Body of pancreas (tissue), 4 donors: ENCODE results near the gene PSMB2. TPM values are rescaled to one million over a fixed set of nuclear protein-coding genes. Genes with fewer than 3 reads are reported as not detected.

Source experiments
- ATAC-seq: fragments of 150-250 bp; one replicate; pipeline ENCODE4 v1.9.1; 2016
- DNase-seq, 4 donors: peaks; one replicate each; pipeline ENCODE4 v3.0.0-alpha.2; 2019
- H3K27ac ChIP-seq, 4 donors: fragments of 200-600 bp; sonication (generic); 1 replicate in 3 of 4; 2 replicates in 1 of 4; pipeline versions ENCODE4 v1.5.1 to v1.6.1; 2016 to 2019; ENCODE audit warnings: mild to moderate bottlenecking in 1 of 4, mixed read lengths in 1 of 4, moderate library complexity in 1 of 4
- H3K27me3 ChIP-seq, 2 donors: fragments of 200-600 bp; sonication (generic); one replicate each; pipeline ENCODE4 v1.6.0; 2016; ENCODE audit warnings: mild to moderate bottlenecking in 1 of 2
- H3K36me3 ChIP-seq, 2 donors: fragments of 200-600 bp; sonication (generic); replicated peaks in 1 of 2; 2 replicates each; pipeline ENCODE4 v1.5.1; 2016; ENCODE audit warnings: low read depth in 2 of 2; ENCODE audit not compliant: insufficient read depth in 1 of 2
- H3K4me1 ChIP-seq: fragments of 200-600 bp; sonication (generic); one replicate; pipeline ENCODE4 v1.6.0; 2016
- H3K4me3 ChIP-seq, 2 donors: fragments of 200-600 bp; sonication (generic); 1 replicate in 1 of 2; 2 replicates in 1 of 2; pipeline ENCODE4 v1.5.1; 2016 to 2019
- H3K9me3 ChIP-seq, 3 donors: fragments of 200-600 bp; sonication (generic); 1 replicate in 2 of 3; 2 replicates in 1 of 3; pipeline ENCODE4 v1.5.1; 2016
- POLR2A ChIP-seq, 3 donors: fragments of 450-650 bp; IDR thresholded peaks; one replicate each; pipeline ENCODE4 v1.6.1; 2016; ENCODE audit warnings: antibody characterized with exemption in 3 of 3, mild to moderate bottlenecking in 2 of 3
- WGBS, 2 donors: methylation state at CpG; one replicate each; pipeline ENCODE4 v1.1.5; 2017; 5-methylcytosine and 5-hydroxymethylcytosine counted together
- intact Hi-C: fragments of 100-400 bp; cut with DNase I; formaldehyde crosslinking; loops from one replicate; pipeline ENCODE4 v1.15.1; 2023
- total RNA-seq, 2 donors: library from RNA; depleted of rRNA; stranded (reverse); fragments of >200 nt; gene quantifications; one replicate each; pipeline ENCODE4 v1.1.0, GENCODE V29; 2016
- TF ChIP-seq, protein P1 (sequence below), 7 experiments: fragments of 450-650 bp in 4 of 7; fragments of 200-600 bp in 3 of 7; sonication (generic) in 3 of 7; IDR thresholded peaks; one replicate each; pipeline ENCODE4 v1.5.1; 2016 to 2019; ENCODE audit warnings: antibody characterized with exemption in 7 of 7

PSMB2 gene
- total RNA-seq, 2 donors from 2014 or later, result 13.2 to 17.5 TPM

DNA sequence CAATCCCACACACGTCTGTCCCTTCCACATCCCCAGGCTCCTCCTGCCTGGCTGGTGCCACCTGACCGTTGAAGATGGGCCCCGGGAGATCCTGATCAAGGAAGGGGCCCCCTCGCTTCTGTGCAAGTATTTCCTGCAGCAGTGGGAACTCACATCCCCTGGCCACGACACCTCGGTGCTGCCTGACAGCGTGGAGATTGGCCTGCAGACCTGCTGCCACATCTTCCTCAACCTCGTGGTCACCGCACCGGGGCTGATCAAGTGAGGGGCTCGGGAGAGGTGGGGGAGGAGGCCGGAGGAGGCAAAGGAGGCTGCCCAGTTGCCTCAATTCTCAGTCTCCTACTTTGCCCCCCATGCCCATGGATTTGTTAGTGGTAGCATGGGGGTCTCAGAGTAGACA lies 78.2 kb downstream of the PSMB2 start:
- intact Hi-C loops, result no loop called here

DNA sequence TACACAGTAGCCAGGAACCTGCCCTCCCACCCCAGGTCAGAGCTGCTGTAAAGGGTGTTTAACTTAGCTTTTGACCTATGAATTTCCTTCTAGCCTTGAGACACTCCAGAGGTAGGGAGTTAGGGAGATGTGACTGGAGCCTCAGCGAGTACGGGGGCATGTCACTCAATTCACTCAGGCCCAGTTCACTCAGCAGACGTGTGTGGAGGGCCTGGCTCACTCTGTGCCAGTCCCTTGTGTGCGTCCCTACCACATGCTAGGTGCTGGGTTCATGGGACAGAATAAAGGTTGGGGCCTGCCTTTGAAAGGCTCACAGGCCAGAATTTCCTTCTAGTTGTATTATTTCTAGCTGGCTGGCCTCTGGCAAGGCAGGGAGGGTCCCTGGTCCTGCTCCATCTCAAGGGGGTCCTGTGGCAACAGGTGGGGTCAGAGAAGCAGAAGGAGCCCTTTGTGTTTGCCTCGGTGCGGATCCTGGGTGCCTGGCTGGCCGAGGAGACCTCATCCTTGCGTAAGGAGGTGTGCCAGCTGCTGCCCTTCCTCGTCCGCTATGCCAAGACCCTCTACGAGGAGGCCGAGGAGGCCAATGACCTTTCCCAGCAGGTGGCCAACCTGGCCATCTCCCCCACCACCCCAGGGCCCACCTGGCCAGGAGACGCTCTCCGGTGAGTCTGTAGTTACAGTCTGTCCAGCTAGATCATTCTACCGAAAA lies 79.2 kb downstream of the PSMB2 start:
- WGBS, 2 donors, result 92 to 93% methylated on average over 10 to 15 of the region's 15 CpGs
- intact Hi-C loops, result no loop called here

More for the DNA sequence above, 78.2 kb downstream of the PSMB2 start:
- no peak for ATAC-seq
- H3K4me3 ChIP-seq, result no peak overlapping the region
- 70 to 75% methylated on average over 12 of the region's 12 CpGs for WGBS, 2 donors
- no peak for TF ChIP-seq POLR2A (IDR thresholded peaks at IDR 0.05)
- TF ChIP-seq, protein P1, sequence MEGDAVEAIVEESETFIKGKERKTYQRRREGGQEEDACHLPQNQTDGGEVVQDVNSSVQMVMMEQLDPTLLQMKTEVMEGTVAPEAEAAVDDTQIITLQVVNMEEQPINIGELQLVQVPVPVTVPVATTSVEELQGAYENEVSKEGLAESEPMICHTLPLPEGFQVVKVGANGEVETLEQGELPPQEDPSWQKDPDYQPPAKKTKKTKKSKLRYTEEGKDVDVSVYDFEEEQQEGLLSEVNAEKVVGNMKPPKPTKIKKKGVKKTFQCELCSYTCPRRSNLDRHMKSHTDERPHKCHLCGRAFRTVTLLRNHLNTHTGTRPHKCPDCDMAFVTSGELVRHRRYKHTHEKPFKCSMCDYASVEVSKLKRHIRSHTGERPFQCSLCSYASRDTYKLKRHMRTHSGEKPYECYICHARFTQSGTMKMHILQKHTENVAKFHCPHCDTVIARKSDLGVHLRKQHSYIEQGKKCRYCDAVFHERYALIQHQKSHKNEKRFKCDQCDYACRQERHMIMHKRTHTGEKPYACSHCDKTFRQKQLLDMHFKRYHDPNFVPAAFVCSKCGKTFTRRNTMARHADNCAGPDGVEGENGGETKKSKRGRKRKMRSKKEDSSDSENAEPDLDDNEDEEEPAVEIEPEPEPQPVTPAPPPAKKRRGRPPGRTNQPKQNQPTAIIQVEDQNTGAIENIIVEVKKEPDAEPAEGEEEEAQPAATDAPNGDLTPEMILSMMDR (IDR thresholded peaks at IDR 0.05), result no peak
- no peak for DNase-seq
- H3K9me3 ChIP-seq, result no peaks in the 10 kb centered on the region
- H3K36me3 ChIP-seq, result no peaks in the 10 kb centered on the region
- no peak overlapping the region for H3K27ac ChIP-seq
- H3K27me3 ChIP-seq, result no peaks in the 10 kb centered on the region
- peaks cover 29% of the 10 kb centered on the region for H3K4me1 ChIP-seq

DNA sequence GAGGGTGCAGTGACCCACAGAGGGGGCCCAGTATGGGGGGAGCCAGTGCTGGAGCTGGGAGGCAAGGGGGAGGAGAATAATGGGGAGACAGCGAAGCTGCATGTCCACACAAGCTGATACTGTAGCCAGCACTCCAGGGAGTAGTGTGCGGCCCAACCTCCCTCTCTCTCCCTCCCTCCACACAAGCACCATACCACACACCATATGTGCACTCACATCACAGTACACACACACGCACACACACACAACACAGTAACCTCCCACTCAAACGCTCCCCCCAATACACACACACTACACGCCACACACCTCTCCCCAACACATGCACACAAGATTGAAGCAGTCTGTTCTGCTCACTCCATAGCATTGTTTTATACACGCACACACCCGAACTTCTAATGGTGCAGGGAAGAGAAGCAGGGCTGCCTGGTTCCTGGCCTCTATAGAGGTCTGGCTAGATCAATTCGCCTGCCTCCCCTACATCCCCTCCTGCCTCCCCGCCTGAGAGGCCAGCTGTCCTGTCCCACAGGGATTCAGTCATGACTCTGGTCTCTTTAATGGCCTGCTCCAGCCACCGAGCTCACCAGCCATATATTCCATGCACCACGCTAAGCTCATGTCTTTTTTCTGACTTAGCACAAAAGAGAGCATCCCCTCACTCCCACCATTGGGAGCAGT lies 79.9 kb downstream of the PSMB2 start:
- no peak overlapping the region for H3K4me3 ChIP-seq
- DNase-seq, result no peak
- H3K27me3 ChIP-seq, result no peaks in the 10 kb centered on the region
- no peaks in the 10 kb centered on the region for H3K9me3 ChIP-seq
- TF ChIP-seq, protein P1 (IDR thresholded peaks at IDR 0.05), result no peak
- TF ChIP-seq POLR2A (IDR thresholded peaks at IDR 0.05), result no peak
- peaks cover 36% of the 10 kb centered on the region for H3K4me1 ChIP-seq
- no peak overlapping the region for H3K27ac ChIP-seq
- ATAC-seq, result no peak
- H3K36me3 ChIP-seq, result no peaks in the 10 kb centered on the region
- WGBS, 2 donors, result 83 to 87% methylated on average over 11 of the region's 11 CpGs
- intact Hi-C loops, result no loop called here

More for the DNA sequence above, 79.2 kb downstream of the PSMB2 start:
- no peak for ATAC-seq
- Histone ChIP-seq H3K27me3 (no peaks in the 10 kb centered on the region), H3K36me3 (no peaks in the 10 kb centered on the region), H3K9me3 (no peaks in the 10 kb centered on the region), H3K4me3 (no peak overlapping the region), H3K4me1 (peaks cover 34% of the 10 kb centered on the region), H3K27ac (no peak overlapping the region)
- no peak for DNase-seq
- TF ChIP-seq, protein P1 (IDR thresholded peaks at IDR 0.05), result no peak
- TF ChIP-seq POLR2A (IDR thresholded peaks at IDR 0.05), result no peak

DNA sequence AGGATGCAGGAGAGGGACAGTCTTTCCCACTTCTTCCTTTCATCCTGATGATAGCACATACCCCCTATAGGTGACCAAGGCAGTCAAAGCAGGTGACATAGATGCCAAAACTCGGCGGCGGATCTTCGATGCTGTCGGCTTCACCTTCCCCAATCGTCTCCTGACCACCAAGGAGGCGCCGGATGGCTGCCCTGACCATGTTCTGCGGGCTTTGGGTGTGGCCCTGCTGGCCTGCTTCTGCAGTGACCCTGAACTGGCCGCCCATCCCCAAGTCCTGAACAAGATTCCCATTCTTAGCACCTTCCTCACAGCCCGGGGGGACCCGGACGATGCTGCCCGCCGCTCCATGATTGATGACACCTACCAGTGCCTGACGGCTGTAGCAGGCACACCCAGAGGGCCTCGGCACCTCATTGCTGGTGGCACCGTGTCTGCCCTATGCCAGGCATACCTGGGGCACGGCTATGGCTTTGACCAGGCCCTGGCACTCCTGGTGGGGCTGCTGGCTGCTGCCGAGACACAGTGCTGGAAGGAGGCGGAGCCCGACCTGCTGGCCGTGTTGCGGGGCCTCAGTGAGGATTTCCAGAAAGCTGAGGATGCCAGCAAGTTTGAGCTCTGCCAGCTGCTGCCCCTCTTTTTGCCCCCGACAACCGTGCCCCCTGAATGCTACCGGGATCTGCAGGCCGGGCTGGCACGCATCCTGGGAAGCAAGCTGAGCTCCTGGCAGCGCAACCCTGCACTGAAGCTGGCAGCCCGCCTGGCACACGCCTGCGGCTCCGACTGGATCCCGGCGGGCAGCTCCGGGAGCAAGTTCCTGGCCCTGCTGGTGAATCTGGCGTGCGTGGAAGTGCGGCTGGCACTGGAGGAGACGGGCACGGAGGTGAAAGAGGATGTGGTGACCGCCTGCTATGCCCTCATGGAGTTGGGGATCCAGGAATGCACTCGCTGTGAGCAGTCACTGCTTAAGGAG lies 80.8 kb downstream of the PSMB2 start:
- DNase-seq, result peak; percentile 77 to 91 (median 84)
- TF ChIP-seq POLR2A (IDR thresholded peaks at IDR 0.05), result no peak
- TF ChIP-seq, protein P1 (IDR thresholded peaks at IDR 0.05), result no peak
- H3K4me3 ChIP-seq, result no peak overlapping the region
- H3K36me3 ChIP-seq, result no peaks in the 10 kb centered on the region
- intact Hi-C loops, result no loop called here
- 41 to 44% methylated on average over 33 to 43 of the region's 44 CpGs for WGBS, 2 donors
- no peak overlapping the region for H3K27ac ChIP-seq
- no peaks in the 10 kb centered on the region for H3K27me3 ChIP-seq
- no peaks in the 10 kb centered on the region for H3K9me3 ChIP-seq
- no peak for ATAC-seq
- H3K4me1 ChIP-seq, result peaks cover 45% of the 10 kb centered on the region
